GM19238 (cell line): ENCODE measurements around the gene FMO1.
A peak's percentile ranks its signal among the peaks of the same experiment; 100 is the strongest.
"Not testable (repeated sequence)": the region's sequence is repeated elsewhere in the genome, so short reads cannot be mapped to it uniquely, and the experiment has no call there.

Experiments used
- DNase-seq: peaks from one replicate; pipeline ENCODE4 v3.0.0; 2011; ENCODE audit warnings: low spot score; ENCODE audit not compliant: insufficient read length

FMO1 gene

DNA sequence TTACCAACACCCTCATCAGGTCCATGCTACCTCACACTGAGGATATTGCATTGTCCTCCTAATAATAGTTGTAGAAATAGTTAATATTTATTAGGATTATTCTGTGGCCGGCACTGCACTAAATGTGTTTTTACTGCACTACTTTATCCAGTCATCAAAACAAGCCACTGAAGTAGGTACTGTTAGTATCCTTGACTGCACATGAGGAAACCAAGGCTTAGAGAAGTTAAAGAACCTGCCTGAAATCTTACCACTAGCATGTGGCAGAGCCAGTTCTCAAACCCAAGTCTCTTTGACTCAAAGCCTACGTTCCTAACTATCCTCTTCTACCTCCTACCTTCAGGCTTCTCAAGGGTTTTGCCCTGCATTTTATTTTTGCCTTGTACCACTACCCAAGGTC lies 30.9 kb downstream of the FMO1 start:
- DNase-seq: no peak

DNA sequence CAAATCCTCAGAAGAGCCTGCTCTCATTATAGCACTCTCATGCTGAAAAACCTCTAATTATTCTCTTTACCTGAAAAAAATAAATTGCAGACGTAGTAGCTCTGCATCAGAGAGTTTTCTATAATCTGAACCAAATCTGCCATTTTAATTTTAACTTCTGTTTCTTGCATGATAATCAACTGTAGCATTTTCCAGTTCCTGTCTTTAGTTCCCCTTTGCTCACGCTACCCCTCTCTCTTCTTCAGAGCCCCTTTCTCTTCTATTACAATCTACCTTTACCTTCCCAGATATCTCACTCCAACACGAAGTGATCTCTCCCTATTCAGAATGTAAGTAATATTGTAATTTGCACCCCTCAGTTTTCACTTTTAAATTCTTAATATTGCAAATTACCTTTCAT lies 31.4 kb downstream of the FMO1 start:
- DNase-seq: no peak

DNA sequence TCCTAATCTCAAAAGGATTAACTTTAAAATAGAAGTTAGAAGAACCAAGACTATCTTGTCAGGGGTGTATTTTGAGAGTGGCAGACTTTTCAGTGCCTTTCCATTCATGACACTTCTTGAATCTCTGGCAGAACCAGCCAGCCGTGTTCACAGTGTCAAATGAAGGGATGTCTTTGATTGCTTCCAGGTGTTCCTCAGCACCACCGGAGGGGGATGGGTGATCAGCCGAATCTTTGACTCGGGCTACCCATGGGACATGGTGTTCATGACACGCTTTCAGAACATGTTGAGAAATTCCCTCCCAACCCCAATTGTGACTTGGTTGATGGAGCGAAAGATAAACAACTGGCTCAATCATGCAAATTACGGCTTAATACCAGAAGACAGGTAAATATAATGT lies 32.3 kb downstream of the FMO1 start:
- DNase-seq: no peak

DNA sequence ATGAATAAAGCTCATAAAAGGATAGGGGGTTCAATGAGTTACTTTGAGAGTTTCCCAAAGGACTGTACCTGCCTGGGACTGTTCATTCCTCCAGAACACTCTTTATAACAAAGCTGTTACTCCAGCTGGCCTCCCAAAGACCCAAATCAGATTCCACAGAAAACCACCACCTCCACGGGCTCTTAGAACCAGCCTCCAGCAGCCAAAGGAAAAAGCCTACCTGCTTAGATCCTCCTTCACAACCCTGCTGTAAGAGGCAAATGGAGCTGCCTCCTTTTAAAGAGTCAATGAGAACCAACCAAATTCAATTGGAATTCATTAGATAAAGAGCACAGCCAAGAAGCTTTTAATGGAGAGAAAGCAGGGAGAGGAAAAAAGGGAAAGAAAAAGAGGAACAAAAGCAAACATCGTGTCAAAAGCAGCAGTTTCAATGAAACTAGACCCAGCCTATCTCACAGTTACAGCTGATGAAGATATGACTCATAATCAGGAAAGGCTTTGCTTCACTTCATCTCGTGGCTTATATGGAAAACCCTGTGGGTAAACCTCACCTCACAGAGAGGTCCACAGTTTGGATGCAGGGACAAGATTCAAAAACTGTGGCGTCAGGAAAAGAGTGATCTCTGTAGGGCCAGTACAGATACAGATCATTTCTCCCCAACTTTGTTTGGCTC lies 37.9 kb downstream of the FMO1 start:
- DNase-seq: no peak

- DNase-seq: no peak
Measured at GRCh38 chr1:171290621-171291020, 42.3 kb downstream of the FMO1 start.

- no peak for DNase-seq
Measured at GRCh38 chr1:171292799-171293198, 44.5 kb downstream of the FMO1 start.

DNA sequence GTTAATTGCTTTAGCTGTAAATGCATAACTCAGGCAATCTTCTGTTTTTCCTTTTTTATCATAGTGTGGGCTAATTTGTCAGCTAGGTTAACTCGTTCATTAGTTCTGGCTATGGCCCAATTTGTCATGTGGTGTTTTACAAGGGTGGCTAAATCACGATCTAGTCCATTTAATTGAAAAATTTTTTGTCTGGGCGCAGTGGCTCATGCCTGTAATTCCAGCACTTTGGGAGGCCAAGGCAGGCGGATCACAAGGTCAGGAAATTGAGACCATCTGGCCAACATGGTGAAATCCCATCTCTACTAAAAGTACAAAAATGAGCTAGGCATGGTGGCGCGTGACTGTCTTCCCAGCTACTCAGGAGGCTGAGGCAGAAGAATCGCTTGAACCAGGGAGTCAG lies 47.1 kb downstream of the FMO1 start:
- not testable (repeated sequence) for DNase-seq

- no peak for DNase-seq
Measured at GRCh38 chr1:171295821-171296220, 47.5 kb downstream of the FMO1 start.

- no peak for DNase-seq
Measured at GRCh38 chr1:171296897-171297296, 48.6 kb downstream of the FMO1 start.

GRCh38 chr1:171298696-171299095 lies 50.4 kb downstream of the FMO1 start:
- no peak for DNase-seq

GRCh38 chr1:171299342-171299741 lies 51.0 kb downstream of the FMO1 start:
- no peak for DNase-seq

GRCh38 chr1:171300401-171300800 lies 52.1 kb downstream of the FMO1 start:
- no peak for DNase-seq

DNA sequence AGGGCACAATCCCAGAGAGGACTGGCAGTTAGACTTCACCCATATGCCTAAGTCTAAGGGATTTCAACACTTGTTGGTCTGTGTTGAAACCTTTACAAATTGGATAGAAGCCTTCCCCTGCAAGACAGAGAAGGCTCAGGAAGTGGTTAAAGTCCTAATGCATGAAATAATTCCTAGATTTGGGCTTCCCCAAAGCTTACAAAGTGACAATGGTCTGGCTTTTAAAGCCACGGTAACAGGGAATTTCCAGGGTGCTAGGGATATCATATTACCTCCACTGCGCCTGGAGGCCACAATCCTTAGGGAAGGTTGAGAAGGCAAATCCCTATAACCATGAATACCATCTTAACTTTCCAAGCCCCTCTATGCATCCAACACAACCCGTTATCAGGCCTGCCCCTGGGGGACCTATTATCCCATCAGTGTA lies 62.4 kb downstream of the FMO1 start:
- DNase-seq: no peak

DNA sequence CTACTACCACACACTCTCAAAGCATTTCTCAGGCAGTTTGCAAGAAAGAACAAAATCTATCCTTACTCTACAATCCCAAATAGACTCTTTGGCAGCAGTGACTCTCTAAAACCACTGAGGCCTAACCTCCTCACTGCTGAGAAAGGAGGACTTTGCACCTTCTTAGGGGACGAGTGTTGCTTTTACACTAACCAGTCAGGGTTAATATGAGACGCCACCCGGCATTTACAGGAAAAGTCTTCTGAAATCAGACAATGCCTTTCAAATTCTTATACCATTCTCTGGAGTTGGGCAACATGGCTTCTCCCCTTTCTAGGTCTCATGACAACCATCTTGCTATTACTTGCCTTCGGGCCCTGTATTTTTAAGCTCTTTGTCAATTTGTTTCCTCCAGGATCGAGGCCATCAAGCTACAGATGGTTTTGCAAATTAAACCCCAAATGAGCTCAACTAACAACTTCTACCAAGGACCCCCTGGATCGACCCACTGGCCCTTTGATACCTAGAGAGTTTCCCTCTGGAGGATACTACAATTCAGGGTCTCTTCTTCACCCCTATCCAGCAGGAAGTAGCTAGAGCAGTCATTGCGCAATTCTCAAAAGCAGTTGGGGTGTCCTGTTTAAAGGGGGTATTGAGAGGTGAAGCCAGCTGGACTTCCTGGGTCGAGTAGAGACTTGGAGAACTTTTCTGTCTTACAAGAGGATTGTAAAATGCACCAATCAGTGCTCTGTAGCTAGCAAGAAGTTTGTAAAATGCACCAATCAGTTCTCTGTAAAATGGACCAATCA lies 63.7 kb downstream of the FMO1 start:
- DNase-seq: no peak

GRCh38 chr1:171313319-171313834 lies 65.1 kb downstream of the FMO1 start:
- no peak for DNase-seq

- DNase-seq: peak; percentile 66
Measured at GRCh38 chr1:171313835-171314320, 65.6 kb downstream of the FMO1 start, which contains the start of gene FMO4. FMO4 (plus strand) TSS chr1:171314183; CDS start chr1:171319826, 5,643 bp downstream.

DNA sequence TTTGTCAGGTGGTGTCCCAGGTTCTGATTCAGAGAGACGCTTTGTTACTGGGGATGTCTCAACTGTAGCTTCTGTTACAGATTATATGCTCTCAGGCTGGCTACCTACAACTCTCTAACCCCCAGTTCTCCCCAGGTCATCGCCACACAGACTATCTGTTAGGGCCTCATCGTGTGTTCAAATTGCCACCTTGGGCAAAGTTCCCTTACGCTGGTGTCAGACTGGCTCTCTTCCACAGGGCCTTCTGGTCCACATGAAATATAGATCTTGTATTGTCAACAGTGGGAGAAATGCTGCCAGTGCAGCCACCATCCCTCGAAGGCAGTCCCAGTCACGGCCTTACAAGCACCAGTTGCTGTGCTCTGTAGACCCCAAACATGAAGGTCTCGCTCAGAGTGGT lies 81.0 kb downstream of the FMO1 start:
- DNase-seq: no peak

- no peak for DNase-seq
Measured at GRCh38 chr1:171334024-171334640, 85.8 kb downstream of the FMO1 start.
